Measurements from ENCODE around the gene CD247.

The CD247 gene

GRCh38 chr1:167511374-167511986 is 6.8 kb downstream of the CD247 start:
- no peak for DNase-seq

- DNase-seq = no peak
Measured at GRCh38 chr1:167510881-167511280, 7.4 kb downstream of the CD247 start.

- no peak for DNase-seq
Measured at GRCh38 chr1:167510244-167510643, 8.1 kb downstream of the CD247 start.

GRCh38 chr1:167509587-167509986 is 8.7 kb downstream of the CD247 start:
- DNase-seq = no peak

GRCh38 chr1:167507719-167508118 is 10.6 kb downstream of the CD247 start:
- DNase-seq = no peak

GRCh38 chr1:167504467-167504827 is 13.9 kb downstream of the CD247 start:
- no peak for DNase-seq

GRCh38 chr1:167503626-167504466 is 14.5 kb downstream of the CD247 start:
- no peak for DNase-seq

GRCh38 chr1:167502719-167503462 is 15.4 kb downstream of the CD247 start:
- DNase-seq = no peak

- no peak for DNase-seq
Measured at GRCh38 chr1:167502192-167502551, 16.2 kb downstream of the CD247 start.

- no peak for DNase-seq
Measured at GRCh38 chr1:167501515-167502191, 16.7 kb downstream of the CD247 start.

GRCh38 chr1:167500283-167500860 is 18.0 kb downstream of the CD247 start:
- no peak for DNase-seq

- DNase-seq = peak; percentile 13 to 24 (median 14)
Measured at GRCh38 chr1:167499664-167500101, 18.6 kb downstream of the CD247 start.

- DNase-seq = no peak
Measured at GRCh38 chr1:167499106-167499505, 19.2 kb downstream of the CD247 start.

- no peak for DNase-seq
Measured at GRCh38 chr1:167496797-167497619, 21.3 kb downstream of the CD247 start.

GRCh38 chr1:167493372-167493771 is 25.0 kb downstream of the CD247 start:
- DNase-seq = no peak

- no peak for DNase-seq
Measured at GRCh38 chr1:167492481-167492910, 25.8 kb downstream of the CD247 start.

- peak in 2 of 3 donors; percentile 10 to 14 for DNase-seq
Measured at GRCh38 chr1:167491586-167492461, 26.5 kb downstream of the CD247 start.

GRCh38 chr1:167490765-167491164 is 27.6 kb downstream of the CD247 start:
- DNase-seq = no peak

- no peak for DNase-seq
Measured at GRCh38 chr1:167489571-167490340, 28.6 kb downstream of the CD247 start.

- peak in 1 of 3 donors; percentile 1 for DNase-seq
Measured at GRCh38 chr1:167488786-167489185, 29.5 kb downstream of the CD247 start.

All from suppressor macrophage treated with lipopolysaccharide for 1 hour (primary cell).